Erythroblast (primary cell): ENCODE measurements around the gene NWD2.

Source experiments
- GATA1 ChIP-seq: IDR thresholded peaks from 2 replicates; pipeline ENCODE4 v1.6.1; 2011; ENCODE audit warnings: low read depth, mild to moderate bottlenecking, control low read depth, low read length, moderate library complexity
- POLR2A ChIP-seq: IDR thresholded peaks from 2 replicates; pipeline ENCODE4 v1.6.1; 2011; ENCODE audit warnings: mild to moderate bottlenecking, low read length

DNA sequence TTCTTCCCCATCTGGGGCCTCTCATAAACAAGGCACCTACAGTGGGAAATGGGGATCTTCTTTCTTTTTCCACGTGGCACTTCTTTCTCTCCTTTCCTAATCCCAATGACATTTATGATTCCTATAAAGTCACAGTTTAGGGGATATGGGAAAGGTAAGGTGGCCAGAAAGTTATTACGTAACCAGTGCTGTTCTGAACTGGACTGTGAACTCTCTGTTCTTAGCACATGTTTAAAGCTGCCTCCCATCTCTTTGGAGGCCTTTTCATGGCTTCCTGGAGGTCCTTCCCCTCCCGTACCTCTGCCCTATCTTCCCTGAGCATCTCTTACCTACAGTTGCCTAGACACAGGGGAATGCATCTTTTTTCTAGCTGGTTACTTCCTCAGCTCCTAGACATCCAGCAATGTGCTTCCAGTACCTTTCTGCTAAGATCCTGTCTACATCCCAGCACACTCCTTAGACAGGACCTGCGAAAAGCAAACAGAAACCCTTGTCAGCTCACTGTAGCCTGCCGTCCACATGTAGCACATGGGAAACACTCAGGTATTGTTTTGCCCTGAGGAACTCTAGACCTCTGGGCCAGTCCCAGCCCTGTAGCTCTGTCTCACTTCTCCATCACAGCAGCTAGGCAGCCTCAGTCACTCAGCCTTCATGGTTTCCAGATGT is 195.4 kb downstream of the NWD2 start:
- TF ChIP-seq POLR2A (no peak), GATA1 (no peak)
